SK-N-SH (cell line): Measurements from ENCODE around the gene BCL7B.

Source experiments
- CHD2 ChIP-seq: fragments of 150-350 bp; IDR thresholded peaks from 2 replicates; pipeline ENCODE4 v1.6.1; 2018; ENCODE audit warnings: low read length; ENCODE audit not compliant: partially characterized antibody
- CTCF ChIP-seq: fragments of 200-600 bp; sonication (generic); IDR thresholded peaks from 2 replicates; pipeline ENCODE4 v1.6.1; 2017; ENCODE audit warnings: antibody characterized with exemption, mild to moderate bottlenecking, moderate library complexity
- EZH2phosphoT487 ChIP-seq: fragments of 200-600 bp; sonication (generic); IDR thresholded peaks from 2 replicates; pipeline ENCODE4 v1.6.1; 2017; ENCODE audit warnings: low read depth, mixed run types, mild to moderate bottlenecking, antibody characterized with exemption, moderate library complexity, borderline replicate concordance
- MEF2A ChIP-seq: IDR thresholded peaks from 2 replicates; pipeline ENCODE4 v1.4.0; 2012; ENCODE audit warnings: low read depth, borderline replicate concordance
- MXI1 ChIP-seq: IDR thresholded peaks from 2 replicates; pipeline ENCODE4 v1.6.1; 2012; ENCODE audit warnings: mild to moderate bottlenecking, low read depth, low read length, improper control_type of control experiment
- NRF1 ChIP-seq: IDR thresholded peaks from 2 replicates; pipeline ENCODE4 v1.6.1; 2012; ENCODE audit warnings: low read depth, mild to moderate bottlenecking, low read length
- REST ChIP-seq: IDR thresholded peaks from 2 replicates; pipeline ENCODE4 v1.6.1; 2012; ENCODE audit warnings: mild to moderate bottlenecking, low read depth, low read length, moderate library complexity
- RFX5 ChIP-seq: IDR thresholded peaks from 2 replicates; pipeline ENCODE4 v1.6.1; 2012; ENCODE audit warnings: mild to moderate bottlenecking, improper control_type of control experiment, low read length
- SIN3A ChIP-seq: IDR thresholded peaks from 2 replicates; pipeline ENCODE4 v1.6.1; 2012; ENCODE audit warnings: low read depth, mild to moderate bottlenecking, low read length, moderate library complexity, borderline replicate concordance
- SMC3 ChIP-seq: IDR thresholded peaks from 2 replicates; pipeline ENCODE4 v1.6.1; 2012; ENCODE audit warnings: low read depth, low read length, improper control_type of control experiment
- YY1 ChIP-seq: IDR thresholded peaks from 2 replicates; pipeline ENCODE4 v1.4.0; 2012; ENCODE audit warnings: low read depth, mild to moderate bottlenecking

DNA sequence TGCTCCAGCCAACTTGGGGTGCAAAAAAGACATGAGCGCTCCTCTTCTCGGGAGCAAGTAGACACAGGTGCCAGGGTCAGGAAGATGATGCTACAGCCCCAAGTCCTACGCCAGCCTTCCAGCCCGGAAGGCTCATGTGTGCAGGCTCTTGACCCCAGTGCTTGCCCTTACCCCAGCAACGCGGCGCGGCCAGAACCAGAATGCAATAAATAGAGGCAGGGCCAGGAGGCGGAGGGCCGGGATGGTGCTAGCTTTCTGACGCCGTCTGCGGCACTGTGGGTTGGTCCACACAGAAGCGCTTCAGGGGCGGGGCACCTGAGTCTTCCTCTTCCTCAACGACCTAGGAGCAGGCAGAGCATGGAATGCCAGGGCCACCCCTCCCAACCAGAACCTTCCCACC is 20.4 kb downstream of the BCL7B start:
- TF ChIP-seq RFX5 (no peak), EZH2phosphoT487 (no peak), REST (no peak), CTCF (no peak), MEF2A (no peak), MXI1 (no peak), YY1 (no peak), SMC3 (no peak), CHD2 (no peak), SIN3A (no peak), NRF1 (no peak)
